GM21447 (cell line): ENCODE data around the gene GHR.
"Not testable (repeated sequence)": the region's sequence is repeated elsewhere in the genome, so short reads cannot be mapped to it uniquely, and the experiment has no call there.

Experiments used
- ATAC-seq: cut with Tn5 transposase; IDR thresholded peaks from one replicate; pipeline ENCODE4 v1.9.1; 2021; ENCODE audit not compliant: unreplicated experiment

The GHR gene

GRCh38 chr5:42566652-42567295 lies 143.5 kb downstream of the GHR start:
- ATAC-seq = no peak

- ATAC-seq = no peak
Observed at GRCh38 chr5:42569325-42569724, 146.1 kb downstream of the GHR start.

DNA sequence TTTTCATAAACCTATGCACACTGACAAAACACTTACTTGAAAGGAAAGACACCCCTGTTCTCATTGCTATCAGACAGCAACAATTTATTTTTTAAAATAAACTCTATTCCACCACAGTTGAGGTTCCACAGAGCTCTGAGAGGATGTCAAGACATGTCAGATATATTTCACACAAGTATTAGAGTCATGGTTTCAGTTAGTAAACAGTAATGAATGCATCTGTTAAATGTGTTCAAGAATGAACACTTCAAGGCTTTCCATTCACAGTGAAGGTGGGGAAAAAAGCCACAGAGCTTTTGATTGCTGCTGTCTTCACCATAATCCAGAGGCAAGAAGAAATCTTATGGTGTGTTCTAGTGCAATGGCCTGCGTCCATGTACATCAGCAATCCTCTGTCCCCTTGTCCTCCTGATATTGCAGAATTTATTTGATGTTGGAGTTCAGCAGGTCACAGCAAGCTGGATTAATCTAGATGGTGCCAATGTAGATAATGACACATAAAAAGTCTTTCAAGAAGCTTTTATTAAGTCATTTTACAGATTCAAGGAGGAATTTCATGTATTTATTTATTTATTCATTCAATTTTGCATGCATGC lies 146.8 kb downstream of the GHR start:
- no peak for ATAC-seq

GRCh38 chr5:42570966-42571960 lies 148.0 kb downstream of the GHR start:
- ATAC-seq = no peak

DNA sequence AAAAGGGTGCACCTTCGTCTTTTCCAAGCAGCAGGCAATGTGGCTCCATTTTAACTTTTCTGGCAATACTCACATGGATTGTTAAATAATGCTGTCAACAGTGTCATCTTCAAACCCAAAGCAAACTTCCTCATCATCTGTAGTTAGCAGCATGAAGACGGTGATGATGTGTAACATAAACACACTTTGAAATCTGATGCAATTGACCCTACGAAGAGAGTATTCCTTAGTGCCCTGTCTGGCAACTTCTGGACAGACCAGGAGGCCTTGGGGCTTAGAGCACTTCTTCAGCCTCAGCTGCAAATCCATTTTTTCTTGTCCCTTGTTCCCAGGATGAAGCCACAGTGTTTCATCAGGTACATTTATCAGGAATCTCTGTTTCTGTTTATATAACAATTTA lies 149.1 kb downstream of the GHR start:
- no peak for ATAC-seq

GRCh38 chr5:42573386-42573785 lies 150.1 kb downstream of the GHR start:
- no peak for ATAC-seq

DNA sequence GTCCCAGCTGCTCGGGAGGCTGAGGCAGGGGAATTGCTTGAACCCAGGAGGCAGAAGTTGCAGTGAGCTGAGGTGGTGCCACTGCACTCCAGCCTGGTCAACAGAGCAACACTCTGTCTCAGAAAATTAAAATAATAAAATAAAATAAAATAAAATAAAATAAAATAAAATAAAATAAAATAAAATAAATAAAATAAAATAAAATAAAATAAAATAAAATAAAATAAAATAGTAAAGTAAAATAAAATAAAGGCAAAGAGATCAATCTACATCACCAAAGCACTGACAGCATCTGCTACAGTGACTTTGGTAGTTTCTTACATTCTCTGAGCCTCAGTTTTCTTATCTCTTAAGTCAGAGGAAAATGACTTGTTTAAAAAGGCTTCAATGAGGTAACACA lies 152.7 kb downstream of the GHR start:
- not testable (repeated sequence) for ATAC-seq

DNA sequence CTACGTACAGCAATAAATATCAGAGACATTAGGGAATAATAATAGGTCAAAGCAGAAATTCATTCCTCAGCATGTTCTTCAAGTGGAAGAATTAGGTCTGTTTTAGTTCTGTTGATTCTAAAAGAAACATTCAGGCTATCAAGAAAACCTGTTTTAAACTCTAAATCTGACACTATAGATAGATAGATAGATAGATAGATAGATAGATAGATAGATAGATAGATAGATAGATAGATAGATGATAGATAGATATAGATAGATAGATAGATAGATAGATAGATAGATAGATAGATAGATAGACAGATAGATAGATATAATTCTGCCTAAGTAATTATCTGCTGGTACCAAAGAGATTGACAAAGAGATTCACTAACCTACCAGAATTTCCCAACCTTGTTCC lies 155.7 kb downstream of the GHR start:
- ATAC-seq = not testable (repeated sequence)

DNA sequence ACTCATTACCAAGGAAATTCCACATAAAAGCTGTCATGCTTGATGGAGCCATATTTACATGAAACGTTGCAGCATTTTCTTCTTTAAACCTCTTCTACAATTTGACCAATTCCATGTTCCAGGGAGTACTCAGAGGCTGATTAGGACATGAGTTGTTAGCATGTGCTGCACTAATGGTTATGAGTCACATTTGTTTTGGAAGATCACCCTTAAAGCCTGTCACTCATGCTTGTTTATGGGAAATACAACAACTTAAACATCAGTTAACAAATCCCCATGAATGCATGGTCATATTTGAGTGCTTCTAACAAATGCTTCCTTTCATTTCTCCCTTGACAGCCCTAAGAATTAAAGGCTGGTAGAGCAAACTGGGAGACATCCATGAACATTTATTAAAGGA lies 156.1 kb downstream of the GHR start:
- ATAC-seq = no peak

- ATAC-seq = no peak
Observed at GRCh38 chr5:42581845-42582244, 158.6 kb downstream of the GHR start.

GRCh38 chr5:42582723-42583122 lies 159.5 kb downstream of the GHR start:
- no peak for ATAC-seq

GRCh38 chr5:42583322-42583721 lies 160.1 kb downstream of the GHR start:
- no peak for ATAC-seq

GRCh38 chr5:42586625-42587024 lies 163.4 kb downstream of the GHR start:
- no peak for ATAC-seq

DNA sequence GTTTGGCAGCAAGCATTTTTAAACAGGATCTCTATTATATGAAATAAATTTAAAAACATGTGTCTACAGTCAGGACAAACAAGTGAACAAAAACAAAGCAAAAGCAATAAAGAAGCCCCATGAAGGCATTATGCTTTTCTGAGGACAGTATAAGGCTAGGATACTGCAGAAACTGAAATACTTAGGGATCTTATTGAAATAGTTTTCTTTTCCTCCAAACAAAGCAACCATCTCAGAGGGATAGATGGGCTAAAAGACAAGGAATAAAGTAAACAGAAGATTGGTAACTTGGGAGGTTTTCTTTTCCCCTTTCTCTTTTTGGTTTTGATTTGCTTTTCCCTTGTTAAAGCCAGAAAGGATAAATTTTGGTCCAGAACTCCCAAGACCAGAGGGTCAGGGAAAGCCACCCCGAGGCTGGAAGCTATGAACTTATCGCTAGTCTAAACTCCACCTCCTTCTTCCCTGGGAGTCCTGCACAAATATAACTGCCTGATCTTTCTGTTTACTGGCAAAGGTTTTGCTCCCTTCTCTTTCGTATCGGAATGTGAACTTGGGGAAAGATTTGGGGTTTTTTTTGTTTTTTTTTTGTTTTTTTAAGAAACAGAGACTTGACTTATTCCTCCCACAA lies 164.0 kb downstream of the GHR start:
- ATAC-seq = no peak

DNA sequence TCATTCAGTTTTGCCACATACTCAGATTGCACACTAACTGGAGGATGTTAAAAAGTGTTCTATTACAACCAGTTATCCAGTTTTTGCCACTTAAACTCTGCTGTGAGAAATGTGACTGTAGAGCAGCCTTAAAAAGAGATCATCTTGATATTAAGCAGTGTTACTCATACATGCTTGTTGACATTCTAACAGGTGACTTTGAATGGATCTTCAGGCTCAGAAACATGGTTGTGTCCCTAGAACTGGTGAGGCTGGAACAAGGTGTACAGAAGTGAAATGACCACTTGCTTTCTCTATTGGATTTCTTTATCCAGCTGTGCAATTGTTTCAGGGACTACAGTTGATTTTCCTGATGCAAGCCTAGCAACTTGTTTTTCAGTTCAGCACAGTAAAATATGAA lies 167.3 kb downstream of the GHR start:
- no peak for ATAC-seq

- no peak for ATAC-seq
Observed at GRCh38 chr5:42591015-42591414, 167.8 kb downstream of the GHR start.

GRCh38 chr5:42592401-42593140 lies 169.3 kb downstream of the GHR start:
- no peak for ATAC-seq

DNA sequence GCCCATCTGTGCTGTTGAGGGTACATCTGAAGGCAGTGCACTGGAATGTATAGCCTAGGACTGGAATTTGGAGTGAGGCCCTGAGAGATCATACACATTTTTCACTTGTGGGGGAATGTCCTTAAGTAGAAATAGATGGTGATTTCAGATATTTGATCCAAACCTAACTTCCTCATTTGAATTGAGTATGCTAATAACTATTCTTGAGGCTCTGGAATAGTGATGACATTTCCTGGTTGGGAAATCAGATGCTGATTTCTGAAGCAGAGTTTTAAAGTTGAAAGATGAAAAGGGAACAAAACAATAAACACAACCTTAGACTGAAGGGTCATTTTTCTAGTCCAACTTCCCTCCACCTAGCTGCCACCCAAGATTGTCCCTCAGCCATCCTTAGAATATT lies 170.4 kb downstream of the GHR start:
- no peak for ATAC-seq

GRCh38 chr5:42595597-42595996 lies 172.4 kb downstream of the GHR start:
- ATAC-seq = no peak

DNA sequence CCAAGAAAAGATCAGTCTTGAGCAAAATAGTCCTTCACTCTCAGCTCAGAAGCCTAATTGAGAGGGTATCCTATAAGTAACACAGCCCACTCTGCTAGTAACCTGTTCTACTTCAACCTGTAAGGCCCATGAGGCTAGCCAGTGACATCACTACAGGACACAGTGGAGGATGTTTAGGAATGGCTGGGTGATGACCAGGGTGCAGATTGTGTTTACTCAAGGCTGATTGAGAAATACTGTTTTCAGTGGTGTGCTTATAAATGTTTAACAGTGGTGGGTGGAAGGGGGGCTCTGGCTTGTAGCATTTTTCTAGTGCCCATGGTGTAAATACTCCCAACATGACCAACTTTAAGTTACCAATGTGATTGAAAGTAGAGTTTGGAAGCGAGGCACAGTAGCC lies 173.6 kb downstream of the GHR start:
- ATAC-seq = no peak
